Liver (tissue), 9 donors: Measurements from ENCODE around the gene ZNF700. TPM values are rescaled to one million over a fixed set of nuclear protein-coding genes. Genes with fewer than 3 reads are reported as not detected.

ENCODE experiments used
- DNase-seq: peaks from one replicate; pipeline ENCODE4 v3.0.0-alpha.2; 2017; ENCODE audit warnings: low spot score
- H3K27ac ChIP-seq, 2 donors: one replicate each; pipeline ENCODE4 v1.7.0; 2013; ENCODE audit warnings: inconsistent platforms in 2 of 2, low read length in 2 of 2, control low read depth in 1 of 2, low read depth in 1 of 2, mild to moderate bottlenecking in 1 of 2
- H3K27me3 ChIP-seq, 4 donors: one replicate each; pipeline versions ENCODE4 v1.6.1 to v1.7.0; 2013; ENCODE audit warnings: low read length in 3 of 4, inconsistent platforms in 1 of 4, mild to moderate bottlenecking in 1 of 4, moderate library complexity in 1 of 4; ENCODE audit not compliant: control insufficient read depth in 4 of 4, insufficient read depth in 4 of 4
- H3K36me3 ChIP-seq, 4 donors: one replicate each; pipeline versions ENCODE4 v1.6.1 to v1.7.0; 2013; ENCODE audit warnings: low read length in 3 of 4, mild to moderate bottlenecking in 3 of 4, low read depth in 1 of 4, moderate library complexity in 1 of 4; ENCODE audit not compliant: control insufficient read depth in 4 of 4, insufficient read depth in 3 of 4
- H3K4me1 ChIP-seq, 4 donors: one replicate each; pipeline versions ENCODE4 v1.6.1 to v1.7.0; 2013; ENCODE audit warnings: low read length in 3 of 4, mild to moderate bottlenecking in 3 of 4, moderate library complexity in 1 of 4; ENCODE audit not compliant: control insufficient read depth in 4 of 4, insufficient read depth in 4 of 4
- H3K4me3 ChIP-seq, 3 donors: one replicate each; pipeline versions ENCODE4 v1.6.1 to v1.7.0; 2013; ENCODE audit warnings: low read length in 3 of 3, control low read depth in 1 of 3, low read depth in 1 of 3, mild to moderate bottlenecking in 1 of 3
- H3K9ac ChIP-seq, 2 donors: one replicate each; pipeline ENCODE4 v1.7.0; 2013; ENCODE audit warnings: low read length in 2 of 2, mild to moderate bottlenecking in 2 of 2, moderate library complexity in 2 of 2, control low read depth in 1 of 2, low read depth in 1 of 2
- H3K9me3 ChIP-seq, 4 donors: one replicate each; pipeline versions ENCODE4 v1.6.1 to v1.7.0; 2013; ENCODE audit warnings: low read length in 3 of 4; ENCODE audit not compliant: control insufficient read depth in 4 of 4
- ATF3 ChIP-seq: IDR thresholded peaks from 2 replicates; pipeline ENCODE4 v1.6.1; 2016; ENCODE audit warnings: antibody characterized with exemption
- CTCF ChIP-seq: fragments of 150-350 bp; IDR thresholded peaks from 2 replicates; pipeline ENCODE4 v1.5.1; 2017; ENCODE audit warnings: improper control_type of control experiment, low read depth, low read length; ENCODE audit not compliant: missing input control
- FOXA1 ChIP-seq: IDR thresholded peaks from 2 replicates; pipeline ENCODE4 v1.6.1; 2016; ENCODE audit warnings: antibody characterized with exemption
- FOXA2 ChIP-seq: IDR thresholded peaks from 2 replicates; pipeline ENCODE4 v1.6.1; 2016; ENCODE audit warnings: antibody characterized with exemption
- GABPA ChIP-seq, 2 donors: IDR thresholded peaks in 1 of 2; conservative IDR thresholded peaks in 1 of 2; 2 replicates each; pipeline ENCODE4 v1.6.1; 2016; ENCODE audit warnings: antibody characterized with exemption in 2 of 2, mild to moderate bottlenecking in 1 of 2, moderate library complexity in 1 of 2
- HNF4A ChIP-seq, 2 donors: conservative IDR thresholded peaks; 2 replicates each; pipeline ENCODE4 v1.6.1; 2016; ENCODE audit warnings: antibody characterized with exemption in 2 of 2, mild to moderate bottlenecking in 2 of 2
- JUND ChIP-seq, 2 donors: IDR thresholded peaks; 2 replicates each; pipeline ENCODE4 v1.6.1; 2016; ENCODE audit warnings: antibody characterized with exemption in 2 of 2
- MAX ChIP-seq: IDR thresholded peaks from 2 replicates; pipeline ENCODE4 v1.6.1; 2016; ENCODE audit warnings: antibody characterized with exemption
- NR2F2 ChIP-seq: IDR thresholded peaks from 2 replicates; pipeline ENCODE4 v1.6.1; 2016; ENCODE audit warnings: antibody characterized with exemption
- RAD21 ChIP-seq, 2 donors: IDR thresholded peaks; 2 replicates each; pipeline ENCODE4 v1.6.1; 2016; ENCODE audit warnings: antibody characterized with exemption in 2 of 2, mild to moderate bottlenecking in 2 of 2
- REST ChIP-seq: IDR thresholded peaks from 2 replicates; pipeline ENCODE4 v1.6.1; 2016; ENCODE audit warnings: antibody characterized with exemption, mild to moderate bottlenecking
- RXRA ChIP-seq, 2 donors: IDR thresholded peaks; 2 replicates each; pipeline ENCODE4 v1.6.1; 2017 to 2018; ENCODE audit warnings: antibody characterized with exemption in 2 of 2, mild to moderate bottlenecking in 1 of 2
- SP1 ChIP-seq: IDR thresholded peaks from 2 replicates; pipeline ENCODE4 v1.6.1; 2018; ENCODE audit warnings: antibody characterized with exemption, mild to moderate bottlenecking
- TAF1 ChIP-seq: conservative IDR thresholded peaks from 2 replicates; pipeline ENCODE4 v1.6.1; 2016; ENCODE audit warnings: antibody characterized with exemption, mild to moderate bottlenecking
- YY1 ChIP-seq: IDR thresholded peaks from 2 replicates; pipeline ENCODE4 v1.6.1; 2016; ENCODE audit warnings: antibody characterized with exemption, mild to moderate bottlenecking
- ZBTB33 ChIP-seq: IDR thresholded peaks from 2 replicates; pipeline ENCODE4 v1.6.1; 2016; ENCODE audit warnings: antibody characterized with exemption
- WGBS: extraction: QIAGEN DNeasy Blood & Tissue Kit; methylation state at CpG from one replicate; pipeline ENCODE4 v1.1.7; 2013; 5-methylcytosine and 5-hydroxymethylcytosine counted together
- polyA plus RNA-seq, 2 donors: library from polyadenylated mRNA; stranded (reverse) in 1 of 2; unstranded in 1 of 2; fragments of 200-250 nt in 1 of 2; fragments of >200 nt in 1 of 2; fragmentation: Nextera tagmentation in 1 of 2; extraction: Ambion mirVana in 1 of 2; gene quantifications; one replicate each; pipeline versions ENCODE4 v1.2.1 to v1.2.3, GENCODE V29; 2013 to 2015
- total RNA-seq, 2 donors: library from RNA; depleted of rRNA; stranded (reverse); fragments of >200 nt; gene quantifications; one replicate each; pipeline ENCODE4 v1.2.3, GENCODE V29; 2014
- donor health status: healthy.
- donor health status: healthy.
- donor health status: healthy.
- donor health status: healthy.
- donor health status: healthy.

ZNF700 gene
- total and polyA plus RNA-seq, 4 donors = 3.1 to 13.7 (median 6.7) TPM

- no peak for TF ChIP-seq ZBTB33
- TF ChIP-seq TAF1 = no peak
- TF ChIP-seq HNF4A (conservative IDR thresholded peaks at IDR 0.05) = no peak
- TF ChIP-seq JUND (IDR thresholded peaks at IDR 0.05) = no peak
Observed at GRCh38 chr19:11890634-11891033, 34.3 kb upstream of the ZNF700 start (continued).

- Histone ChIP-seq H3K9ac (no peak overlapping the region), H3K27ac (no peak overlapping the region), H3K36me3 (peaks cover 0 to 14% (median 9%) of the 10 kb centered on the region in 4 donors), H3K9me3 (peaks cover 9 to 31% (median 21%) of the 10 kb centered on the region in 4 donors), H3K4me1 (no peaks in the 10 kb centered on the region), H3K4me3 (peak overlapping the region in 2 of 3 donors; percentile 24 to 66), H3K27me3 (no peaks in the 10 kb centered on the region)
- TF ChIP-seq FOXA1 = no peak
- TF ChIP-seq NR2F2 = no peak
- no peak for TF ChIP-seq FOXA2
- TF ChIP-seq HNF4A (conservative IDR thresholded peaks at IDR 0.05) = no peak
- TF ChIP-seq ATF3 = no peak
- TF ChIP-seq RAD21 (IDR thresholded peaks at IDR 0.05) = no peak
- TF ChIP-seq CTCF = no peak
- no peak for TF ChIP-seq RXRA (IDR thresholded peaks at IDR 0.05)
- WGBS = 98% methylated on average over 6 of the region's 6 CpGs
- DNase-seq = no peak
Observed at GRCh38 chr19:11894851-11895250, 30.1 kb upstream of the ZNF700 start.

- 97% methylated on average over 3 of the region's 3 CpGs for WGBS
- peak overlapping the region in 2 of 3 donors; percentile 22 to 56 for H3K4me3 ChIP-seq
Observed at GRCh38 chr19:11902228-11902627, 22.7 kb upstream of the ZNF700 start.

More at GRCh38 chr19:11902228-11902627, 22.7 kb upstream of the ZNF700 start:
- Histone ChIP-seq H3K9me3 (peaks cover 43 to 78% (median 54%) of the 10 kb centered on the region in 4 donors), H3K36me3 (peaks cover 8 to 50% (median 38%) of the 10 kb centered on the region in 4 donors), H3K27me3 (no peaks in the 10 kb centered on the region), H3K9ac (no peak overlapping the region), H3K27ac (no peak overlapping the region), H3K4me1 (no peaks in the 10 kb centered on the region)
- no peak for TF ChIP-seq RAD21 (IDR thresholded peaks at IDR 0.05)
- TF ChIP-seq FOXA2 = no peak
- no peak for TF ChIP-seq SP1
- TF ChIP-seq JUND (IDR thresholded peaks at IDR 0.05) = no peak
- TF ChIP-seq REST = no peak
- TF ChIP-seq ZBTB33 = no peak
- TF ChIP-seq YY1 = no peak
- no peak for TF ChIP-seq HNF4A (conservative IDR thresholded peaks at IDR 0.05)
- TF ChIP-seq CTCF = no peak
- no peak for TF ChIP-seq MAX
- no peak for TF ChIP-seq NR2F2
- no peak for TF ChIP-seq FOXA1
- TF ChIP-seq GABPA (IDR thresholded peaks at IDR 0.05 in 1 of 2, conservative IDR thresholded peaks at IDR 0.05 in 1 of 2) = no peak
- no peak for TF ChIP-seq RXRA (IDR thresholded peaks at IDR 0.05)
- no peak for DNase-seq
